ENCODE data around the gene IGLL5. TPM values are rescaled to one million over a fixed set of nuclear protein-coding genes. Genes with fewer than 3 reads are reported as not detected.

The IGLL5 gene
- total RNA-seq, 1 donor from 2014 or later = not detected

- TF ChIP-seq CTCF (IDR thresholded peaks at IDR 0.05) = no peak
- Mint-ChIP-seq H3K27me3 (ENCODE audit: unreplicated experiment) (peaks cover 6% of the 10 kb centered on the region), H3K27ac (ENCODE audit: unreplicated experiment) (no peak overlapping the region), H3K36me3 (ENCODE audit: unreplicated experiment) (no peaks in the 10 kb centered on the region), H3K9me3 (ENCODE audit: unreplicated experiment) (no peaks in the 10 kb centered on the region), H3K4me1 (ENCODE audit: unreplicated experiment) (no peaks in the 10 kb centered on the region), H3K4me3 (ENCODE audit: unreplicated experiment) (no peak overlapping the region)
- DNase-seq (ENCODE audit: extremely low spot score, unreplicated experiment) = peak; percentile 73
These were observed 6.3 kb upstream of the IGLL5 start for GRCh38 chr22:22881116-22882000.

- peak; percentile 76 for DNase-seq (ENCODE audit: extremely low spot score, unreplicated experiment)
- Mint-ChIP-seq H3K36me3 (ENCODE audit: unreplicated experiment) (no peaks in the 10 kb centered on the region), H3K4me1 (ENCODE audit: unreplicated experiment) (no peaks in the 10 kb centered on the region), H3K9me3 (ENCODE audit: unreplicated experiment) (no peaks in the 10 kb centered on the region), H3K27ac (ENCODE audit: unreplicated experiment) (no peak overlapping the region), H3K27me3 (ENCODE audit: unreplicated experiment) (peaks cover 6% of the 10 kb centered on the region), H3K4me3 (ENCODE audit: unreplicated experiment) (no peak overlapping the region)
- no peak for TF ChIP-seq CTCF (IDR thresholded peaks at IDR 0.05)
These were observed 5.4 kb upstream of the IGLL5 start for GRCh38 chr22:22882033-22882717.

DNA sequence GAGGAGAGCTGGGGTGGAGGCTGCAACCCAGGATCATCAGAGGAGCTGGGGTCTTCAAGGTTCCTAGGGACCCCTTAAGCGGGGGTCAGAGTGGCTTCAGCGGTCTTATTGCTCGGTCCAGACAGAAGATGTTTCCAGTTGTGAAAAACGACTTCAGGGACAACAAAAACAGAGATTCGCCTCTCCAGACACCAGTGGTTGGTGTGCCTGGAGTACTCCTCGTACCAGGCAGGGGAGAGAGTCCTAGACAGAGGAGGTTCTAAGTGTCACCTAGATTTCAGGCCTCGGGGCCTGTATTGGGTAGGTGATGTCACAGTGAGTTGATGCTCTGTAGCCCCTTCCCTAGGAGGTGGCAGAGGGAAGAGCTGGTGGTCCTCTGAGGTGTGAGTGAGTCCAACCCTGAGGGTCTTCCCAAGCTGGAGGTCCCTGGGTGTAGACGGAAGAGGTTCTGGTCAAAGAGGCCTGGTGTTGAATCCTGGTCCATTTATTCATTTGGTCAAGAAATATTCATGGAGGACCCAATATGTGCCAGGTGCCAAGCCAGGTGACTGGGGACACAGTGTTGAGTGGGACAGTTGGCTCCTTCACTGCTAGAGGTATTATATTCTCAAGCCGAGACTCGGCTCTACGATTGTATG is 4.4 kb upstream of the IGLL5 start:
- H3K27ac Mint-ChIP-seq (ENCODE audit: unreplicated experiment) = no peak overlapping the region
- H3K4me3 Mint-ChIP-seq (ENCODE audit: unreplicated experiment) = no peak overlapping the region
- TF ChIP-seq CTCF (IDR thresholded peaks at IDR 0.05) = no peak
- H3K36me3 Mint-ChIP-seq (ENCODE audit: unreplicated experiment) = no peaks in the 10 kb centered on the region
- no peak for DNase-seq (ENCODE audit: extremely low spot score, unreplicated experiment)
- H3K27me3 Mint-ChIP-seq (ENCODE audit: unreplicated experiment) = peaks cover 6% of the 10 kb centered on the region
- H3K4me1 Mint-ChIP-seq (ENCODE audit: unreplicated experiment) = no peaks in the 10 kb centered on the region
- H3K9me3 Mint-ChIP-seq (ENCODE audit: unreplicated experiment) = no peaks in the 10 kb centered on the region

DNA sequence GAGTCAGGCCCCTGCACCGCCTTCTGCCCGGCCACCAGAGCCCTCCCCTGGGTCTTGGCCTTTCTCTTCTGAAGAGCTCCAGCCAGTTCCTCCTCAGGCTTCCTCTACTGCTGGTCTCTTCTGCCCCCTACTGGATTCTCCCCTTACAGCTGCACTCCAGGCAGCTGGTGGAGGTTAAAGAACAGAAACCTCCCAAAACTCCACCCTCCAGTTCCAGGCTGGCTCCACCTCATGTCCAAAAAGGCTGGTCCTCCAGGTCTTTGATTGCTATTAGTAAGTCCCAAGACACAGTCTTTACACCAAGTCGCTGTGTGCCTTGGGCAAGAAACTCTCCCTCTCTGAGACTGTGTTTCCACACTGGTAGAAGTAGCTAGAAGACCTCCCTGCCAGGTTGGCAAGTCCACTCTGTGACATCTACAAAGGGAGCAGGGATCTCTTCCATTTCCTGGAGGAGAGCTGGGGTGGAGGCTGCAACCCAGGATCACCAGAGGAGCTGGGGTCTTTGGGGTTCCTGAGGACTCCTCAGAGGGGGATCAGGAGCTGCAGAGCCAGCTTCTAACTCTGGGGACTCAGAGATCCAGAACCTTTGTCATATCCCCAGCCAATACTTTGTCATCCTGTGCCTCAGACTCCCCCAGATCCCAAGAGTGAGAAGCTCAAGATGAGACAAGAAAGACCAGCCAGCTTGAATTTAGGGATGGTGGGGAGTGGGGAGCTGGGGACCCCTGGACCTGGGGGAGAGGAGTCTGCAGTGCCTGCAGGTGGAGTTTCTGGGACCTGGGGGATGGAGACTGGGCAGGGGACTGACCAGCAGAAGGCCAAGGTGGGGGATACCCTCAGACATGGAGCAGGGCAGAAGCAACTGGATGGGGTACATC is 3.4 kb upstream of the IGLL5 start:
- peak; percentile 50 for TF ChIP-seq CTCF (IDR thresholded peaks at IDR 0.05)
- Mint-ChIP-seq H3K27ac (ENCODE audit: unreplicated experiment) (no peak overlapping the region), H3K4me3 (ENCODE audit: unreplicated experiment) (no peak overlapping the region), H3K9me3 (ENCODE audit: unreplicated experiment) (no peaks in the 10 kb centered on the region), H3K36me3 (ENCODE audit: unreplicated experiment) (no peaks in the 10 kb centered on the region), H3K4me1 (ENCODE audit: unreplicated experiment) (no peaks in the 10 kb centered on the region), H3K27me3 (ENCODE audit: unreplicated experiment) (peaks cover 9% of the 10 kb centered on the region)
- peak; percentile 67 for DNase-seq (ENCODE audit: extremely low spot score, unreplicated experiment)

All from osteocyte (in vitro differentiated cells).